GM06990 (cell line): ENCODE data around the gene DACH2.
A peak's percentile ranks its signal among the peaks of the same experiment; 100 is the strongest.

ENCODE experiments used
- DNase-seq: peaks from one replicate; pipeline ENCODE4 v3.0.0-alpha.2; 2011; ENCODE audit not compliant: insufficient read length; ENCODE audit errors: extremely low read depth
- H3K27me3 ChIP-seq: replicated peaks from 2 replicates; pipeline ENCODE4 v1.6.0; 2011; ENCODE audit warnings: low read length; ENCODE audit not compliant: control insufficient read depth, insufficient read depth
- H3K36me3 ChIP-seq: 2 replicates; pipeline ENCODE4 v1.5.1; 2011; ENCODE audit warnings: low read length; ENCODE audit not compliant: control insufficient read depth, insufficient read depth
- H3K4me3 ChIP-seq: replicated peaks from 2 replicates; pipeline ENCODE4 v1.5.1; 2011; ENCODE audit warnings: low read depth, mild to moderate bottlenecking, control low read depth, low read length
- TF ChIP-seq, protein P1 (sequence below): IDR thresholded peaks from 2 replicates; pipeline ENCODE4 v1.5.1; 2011; ENCODE audit warnings: low read length, control low read depth, mild to moderate bottlenecking, inconsistent platforms; ENCODE audit not compliant: insufficient read depth, poor library complexity, severe bottlenecking

DACH2 gene

DNA sequence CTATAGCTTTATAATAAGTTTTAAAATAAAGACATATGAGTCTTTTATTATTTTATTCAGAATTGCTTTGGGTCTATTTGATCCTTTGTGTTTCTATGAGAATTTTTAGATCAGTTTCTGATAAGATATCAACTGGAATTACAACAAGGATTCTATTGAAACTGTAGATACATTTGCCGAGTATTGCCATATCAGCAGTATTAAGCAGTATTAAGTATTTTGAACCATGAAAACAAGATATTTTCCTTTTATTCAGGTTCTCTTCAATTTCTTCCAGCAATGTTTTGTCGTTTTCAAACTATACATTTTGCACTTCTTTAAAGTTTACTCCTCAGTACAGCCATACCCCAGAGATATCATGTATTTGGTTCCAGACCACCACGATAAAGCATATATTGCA, 598.8 kb downstream of the DACH2 start:
- Histone ChIP-seq H3K27me3 (no peaks in the 10 kb centered on the region), H3K36me3 (no peaks in the 10 kb centered on the region), H3K4me3 (no peak overlapping the region)
- no peak for DNase-seq
- TF ChIP-seq, protein P1, sequence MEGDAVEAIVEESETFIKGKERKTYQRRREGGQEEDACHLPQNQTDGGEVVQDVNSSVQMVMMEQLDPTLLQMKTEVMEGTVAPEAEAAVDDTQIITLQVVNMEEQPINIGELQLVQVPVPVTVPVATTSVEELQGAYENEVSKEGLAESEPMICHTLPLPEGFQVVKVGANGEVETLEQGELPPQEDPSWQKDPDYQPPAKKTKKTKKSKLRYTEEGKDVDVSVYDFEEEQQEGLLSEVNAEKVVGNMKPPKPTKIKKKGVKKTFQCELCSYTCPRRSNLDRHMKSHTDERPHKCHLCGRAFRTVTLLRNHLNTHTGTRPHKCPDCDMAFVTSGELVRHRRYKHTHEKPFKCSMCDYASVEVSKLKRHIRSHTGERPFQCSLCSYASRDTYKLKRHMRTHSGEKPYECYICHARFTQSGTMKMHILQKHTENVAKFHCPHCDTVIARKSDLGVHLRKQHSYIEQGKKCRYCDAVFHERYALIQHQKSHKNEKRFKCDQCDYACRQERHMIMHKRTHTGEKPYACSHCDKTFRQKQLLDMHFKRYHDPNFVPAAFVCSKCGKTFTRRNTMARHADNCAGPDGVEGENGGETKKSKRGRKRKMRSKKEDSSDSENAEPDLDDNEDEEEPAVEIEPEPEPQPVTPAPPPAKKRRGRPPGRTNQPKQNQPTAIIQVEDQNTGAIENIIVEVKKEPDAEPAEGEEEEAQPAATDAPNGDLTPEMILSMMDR: no peak

DNA sequence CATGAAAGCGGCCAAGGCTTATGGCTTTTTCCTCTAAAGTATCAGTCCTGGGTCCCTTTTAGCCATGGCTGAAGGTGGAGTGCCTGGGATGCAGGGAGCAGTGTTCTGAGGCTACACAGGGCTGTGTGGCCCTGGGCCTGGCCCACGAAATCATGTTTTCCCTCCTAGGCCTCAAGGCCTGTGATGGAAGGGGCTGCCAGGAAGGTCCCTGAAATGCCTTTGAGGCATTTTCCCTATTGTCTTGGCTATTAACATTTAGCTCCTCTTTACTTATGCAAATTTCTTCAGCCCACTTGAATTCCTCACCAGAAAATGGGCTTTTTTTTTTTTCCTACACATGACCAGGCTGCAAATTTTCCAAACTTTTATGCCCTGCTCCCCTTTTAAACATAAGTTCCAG, 657.0 kb downstream of the DACH2 start:
- Histone ChIP-seq H3K27me3 (no peaks in the 10 kb centered on the region), H3K4me3 (no peak overlapping the region), H3K36me3 (no peaks in the 10 kb centered on the region)
- TF ChIP-seq, protein P1: no peak
- no peak for DNase-seq

DNA sequence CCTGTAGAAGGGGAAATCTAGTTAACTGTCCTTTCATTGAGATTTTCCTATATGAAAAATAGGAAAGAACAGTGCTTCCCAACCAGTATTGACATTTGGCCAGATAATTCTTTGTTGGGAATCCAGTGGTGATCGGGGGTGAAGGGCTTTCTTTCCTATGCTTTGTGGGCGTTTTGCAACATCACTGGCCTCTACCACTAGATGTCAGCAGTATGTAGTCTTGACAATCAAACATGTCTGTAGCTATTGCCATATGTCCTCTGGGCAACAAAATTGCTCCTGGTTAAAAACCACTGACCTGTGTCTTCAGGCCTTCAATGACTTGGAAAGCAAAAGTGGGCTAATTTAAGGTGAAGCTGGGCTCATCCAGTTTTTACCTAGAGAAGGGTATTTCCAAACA, 658.5 kb downstream of the DACH2 start:
- Histone ChIP-seq H3K36me3 (no peaks in the 10 kb centered on the region), H3K4me3 (no peak overlapping the region), H3K27me3 (no peaks in the 10 kb centered on the region)
- TF ChIP-seq, protein P1: peak; percentile 61
- no peak for DNase-seq

DNA sequence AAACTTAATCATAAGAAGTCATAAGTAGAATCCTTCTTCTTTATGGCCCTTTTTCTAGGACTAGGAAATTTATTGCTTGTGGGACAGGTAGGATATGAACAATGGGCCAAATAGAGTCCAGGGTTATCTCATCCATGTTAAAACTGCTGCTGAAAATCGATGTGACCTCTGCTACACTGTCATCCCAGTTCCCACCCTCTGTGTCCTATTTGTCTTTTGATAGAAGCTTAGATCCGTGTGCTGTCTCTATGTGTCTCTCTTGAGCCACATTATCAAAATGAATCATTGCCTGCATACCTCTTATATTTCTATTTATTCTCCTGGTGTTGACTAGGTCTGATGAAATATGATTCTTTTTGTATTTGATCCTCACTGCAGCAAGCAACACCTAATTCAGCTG, 661.4 kb downstream of the DACH2 start:
- TF ChIP-seq, protein P1: no peak
- H3K36me3 ChIP-seq: no peaks in the 10 kb centered on the region
- no peaks in the 10 kb centered on the region for H3K27me3 ChIP-seq
- DNase-seq: no peak
- H3K4me3 ChIP-seq: no peak overlapping the region

DNA sequence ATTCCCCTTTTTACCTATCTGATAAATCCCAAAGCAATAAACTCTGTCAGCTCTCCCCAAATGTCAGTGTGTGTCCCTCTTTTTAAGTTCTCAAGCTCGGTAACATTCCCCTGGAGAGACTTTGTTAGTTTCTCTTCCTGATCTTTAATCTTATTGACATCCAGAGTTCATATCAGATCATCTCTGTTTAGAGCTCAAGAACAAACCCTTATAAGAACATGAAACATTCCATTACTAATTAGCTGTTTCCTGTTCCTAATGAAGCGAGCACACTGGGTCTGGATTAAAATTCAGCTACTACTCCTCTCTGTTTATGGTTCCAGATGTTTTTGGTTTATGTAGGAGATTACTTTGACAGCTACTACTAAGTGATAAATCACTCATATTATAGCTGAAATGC, 681.5 kb downstream of the DACH2 start:
- no peak overlapping the region for H3K4me3 ChIP-seq
- TF ChIP-seq, protein P1: no peak
- no peak for DNase-seq
- no peaks in the 10 kb centered on the region for H3K36me3 ChIP-seq
- H3K27me3 ChIP-seq: no peaks in the 10 kb centered on the region

DNA sequence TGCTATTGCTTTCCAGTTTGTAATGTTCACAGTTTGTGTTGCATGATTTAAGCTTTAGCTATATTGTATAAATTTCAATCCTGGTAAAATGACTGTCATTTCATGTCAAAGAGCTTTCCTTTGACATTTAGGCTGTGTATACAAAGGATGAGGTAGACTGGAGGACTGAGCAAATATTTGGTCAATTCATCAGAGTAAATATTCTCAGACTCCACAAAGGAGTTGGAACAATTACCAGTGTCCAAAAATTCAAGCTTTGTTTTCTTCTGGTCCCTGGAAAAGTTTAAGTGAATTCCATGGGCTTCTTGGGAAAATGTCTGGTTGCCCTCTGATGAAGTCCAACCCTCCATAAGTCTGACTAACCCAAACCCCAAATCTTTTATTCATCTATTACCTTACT, 682.4 kb downstream of the DACH2 start:
- no peak for DNase-seq
- H3K27me3 ChIP-seq: no peaks in the 10 kb centered on the region
- TF ChIP-seq, protein P1: no peak
- no peak overlapping the region for H3K4me3 ChIP-seq
- no peaks in the 10 kb centered on the region for H3K36me3 ChIP-seq
